T-cell (primary cell): ENCODE data around the gene ARID3A. TPM values are rescaled to one million over a fixed set of nuclear protein-coding genes. Genes with fewer than 3 reads are reported as not detected.

ENCODE experiments used
- ATAC-seq, 4 experiments: fragments of 200-7000 bp in 3 of 4; fragments of 150-1000 bp in 1 of 4; cut with Tn5 transposase; replicated peaks in 1 of 4; 1 replicate in 3 of 4; 2 replicates in 1 of 4; pipeline ENCODE4 v1.10.0; 2021; ENCODE audit warnings: moderate library complexity in 3 of 4, mild to moderate bottlenecking in 2 of 4, moderate number of reproducible peaks in 1 of 4
- CTCF ChIA-PET, 2 donors: fragments of 300-600 bp; sonication (Branson Sonifier 250); formaldehyde crosslinking; loops; one replicate each; lab custom pipeline; 2022; ENCODE audit warnings: antibody characterized with exemption in 2 of 2; lab: Charles Lee
- POLR2A ChIA-PET, 2 donors: fragments of 300-600 bp; sonication (Branson Sonifier 250); formaldehyde crosslinking; loops; one replicate each; lab custom pipeline; 2022; ENCODE audit warnings: antibody characterized with exemption in 2 of 2; lab: Charles Lee
- DNase-seq, 35 experiments: peaks; one replicate each; pipeline versions ENCODE4 v3.0.0 to v3.0.0-alpha.2; 2013 to 2023
- H3K27ac ChIP-seq: one replicate; pipeline ENCODE4 v1.5.1; 2013; ENCODE audit warnings: low read length
- H3K27me3 ChIP-seq, 2 experiments: replicated peaks in 1 of 2; 1 replicate in 1 of 2; 2 replicates in 1 of 2; pipeline versions ENCODE4 v1.6.1 to v1.7.0; 2013; ENCODE audit warnings: low read length in 1 of 2, mixed read lengths in 1 of 2; ENCODE audit not compliant: control insufficient read depth in 2 of 2, insufficient read depth in 2 of 2; ENCODE audit errors: extremely low read depth in 1 of 2
- H3K36me3 ChIP-seq, 2 donors: 1 replicate in 1 of 2; 2 replicates in 1 of 2; pipeline versions ENCODE4 v1.6.1 to v1.7.0; 2013; ENCODE audit warnings: low read length in 1 of 2; ENCODE audit not compliant: control insufficient read depth in 2 of 2, insufficient read depth in 1 of 2; ENCODE audit errors: extremely low read depth in 1 of 2
- H3K4me1 ChIP-seq, 2 experiments: 1 replicate in 1 of 2; 2 replicates in 1 of 2; pipeline versions ENCODE4 v1.6.1 to v1.7.0; 2013; ENCODE audit warnings: low read length in 2 of 2, mixed read lengths in 1 of 2; ENCODE audit not compliant: insufficient read depth in 2 of 2, control insufficient read depth in 1 of 2; ENCODE audit errors: extremely low read depth in 1 of 2
- H3K4me3 ChIP-seq, 2 donors: 1 replicate in 1 of 2; 2 replicates in 1 of 2; pipeline versions ENCODE4 v1.5.1 to v1.7.0; 2013; ENCODE audit warnings: mild to moderate bottlenecking in 2 of 2, low read length in 1 of 2, moderate library complexity in 1 of 2; ENCODE audit not compliant: control insufficient read depth in 1 of 2; ENCODE audit errors: extremely low read depth in 1 of 2
- H3K9me3 ChIP-seq: 2 replicates; pipeline ENCODE4 v1.7.0; 2013
- H3K27ac Mint-ChIP-seq, 2 donors: one replicate each; pipeline ENCODE4 v1.8.0; 2020 to 2021; ENCODE audit warnings: mild to moderate bottlenecking in 2 of 2, mixed read lengths in 2 of 2
- H3K27me3 Mint-ChIP-seq, 2 donors: one replicate each; pipeline ENCODE4 v1.8.0; 2021 to 2022; ENCODE audit warnings: mixed read lengths in 2 of 2
- H3K36me3 Mint-ChIP-seq: one replicate; pipeline ENCODE4 v1.8.0; 2021; ENCODE audit warnings: mixed read lengths
- H3K4me1 Mint-ChIP-seq, 3 donors: one replicate each; pipeline ENCODE4 v1.8.0; 2020 to 2022; ENCODE audit warnings: mixed read lengths in 3 of 3, mild to moderate bottlenecking in 1 of 3
- H3K4me3 Mint-ChIP-seq, 3 donors: one replicate each; pipeline ENCODE4 v1.8.0; 2020 to 2022; ENCODE audit warnings: mild to moderate bottlenecking in 3 of 3, mixed read lengths in 3 of 3, moderate library complexity in 3 of 3
- H3K9me3 Mint-ChIP-seq, 3 donors: one replicate each; pipeline ENCODE4 v1.8.0; 2020 to 2022; ENCODE audit warnings: mixed read lengths in 3 of 3
- WGBS: methylation state at CpG from one replicate; pipeline ENCODE4 v1.1.5; 2013; ENCODE audit warnings: missing lambda C conversion rate; ENCODE audit not compliant: insufficient coverage; 5-methylcytosine and 5-hydroxymethylcytosine counted together
- total RNA-seq, 35 experiments: library from RNA in 6 of 35; stranded (reverse) in 6 of 35; fragments of 120-200 nt in 1 of 35; gene quantifications; one replicate each; pipeline versions ENCODE4 v1.2.1 to v1.2.4 and lab custom pipeline; 2013 to 2026

The ARID3A gene
- total RNA-seq, 5 donors from 2014 or later (not counting 1 experiment from before 2014, with no cell fraction given): 9.8 to 13.2 (median 12.0) TPM

GRCh38 chr19:972281-972680 is 46.4 kb downstream of the ARID3A start:
- no peak for ATAC-seq
- WGBS: no CpG with 5 or more reads among the region's 6 CpGs

GRCh38 chr19:973726-974563 is 48.1 kb downstream of the ARID3A start:
- Mint-ChIP-seq H3K27me3 (no peaks in the 10 kb centered on the region), H3K9me3 (peaks cover 0 to 5% (median 0%) of the 10 kb centered on the region in 3 donors), H3K4me1 (no peaks in the 10 kb centered on the region), H3K27ac (no peak overlapping the region), H3K36me3 (peaks cover 13% of the 10 kb centered on the region), H3K4me3 (no peak overlapping the region)
- no peaks in the 10 kb centered on the region for H3K9me3 ChIP-seq
- H3K36me3 ChIP-seq: peaks cover 7 to 8% of the 10 kb centered on the region in 2 donors
- 91% methylated on average over 13 of the region's 29 CpGs for WGBS
- no peak for DNase-seq
- CTCF ChIA-PET: no interaction called here
- H3K4me1 ChIP-seq: no peaks in the 10 kb centered on the region
- H3K27me3 ChIP-seq: no peaks in the 10 kb centered on the region
- H3K27ac ChIP-seq: no peak overlapping the region
- POLR2A ChIA-PET: no interaction called here
- H3K4me3 ChIP-seq: no peak overlapping the region
- no peak for ATAC-seq

More at GRCh38 chr19:972281-972680, 46.4 kb downstream of the ARID3A start:
- H3K9me3 Mint-ChIP-seq: peaks cover 0 to 5% (median 0%) of the 10 kb centered on the region in 3 donors
- no peaks in the 10 kb centered on the region for H3K4me1 Mint-ChIP-seq
- ChIA-PET POLR2A (no interaction called here), CTCF (interaction anchor here in 1 of 2 donors (0.6 to 0.7 kb wide), 4 partner anchors 16 to 829 kb away, joined by 3 to 4 read pairs (median 4); no protein-coding TSS in a partner anchor)
- Histone ChIP-seq H3K9me3 (no peaks in the 10 kb centered on the region), H3K4me3 (no peak overlapping the region), H3K27me3 (no peaks in the 10 kb centered on the region), H3K27ac (no peak overlapping the region), H3K36me3 (peaks cover 14% of the 10 kb centered on the region in 2 donors), H3K4me1 (no peaks in the 10 kb centered on the region)
- DNase-seq: no peak
- H3K4me3 Mint-ChIP-seq: no peak overlapping the region
- H3K27ac Mint-ChIP-seq: no peak overlapping the region
- H3K27me3 Mint-ChIP-seq: no peaks in the 10 kb centered on the region
- H3K36me3 Mint-ChIP-seq: peaks cover 19% of the 10 kb centered on the region

- 89% methylated on average over 34 of the region's 37 CpGs for WGBS
- Histone ChIP-seq H3K27ac (no peak overlapping the region), H3K9me3 (no peaks in the 10 kb centered on the region), H3K27me3 (peaks cover 0 to 5% of the 10 kb centered on the region in 2 experiments), H3K4me1 (no peaks in the 10 kb centered on the region), H3K4me3 (no peak overlapping the region), H3K36me3 (peaks cover 4 to 8% of the 10 kb centered on the region in 2 donors)
- H3K4me3 Mint-ChIP-seq: no peak overlapping the region
- CTCF ChIA-PET: no interaction called here
- no peaks in the 10 kb centered on the region for H3K27me3 Mint-ChIP-seq
- peaks cover 0 to 5% (median 0%) of the 10 kb centered on the region in 3 donors for H3K9me3 Mint-ChIP-seq
- ATAC-seq (no peak), DNase-seq (no peak)
- no peak overlapping the region for H3K27ac Mint-ChIP-seq
- POLR2A ChIA-PET: no interaction called here
- peaks cover 13% of the 10 kb centered on the region for H3K36me3 Mint-ChIP-seq
- no peaks in the 10 kb centered on the region for H3K4me1 Mint-ChIP-seq
These were observed 48.9 kb downstream of the ARID3A start for GRCh38 chr19:974564-975257.

GRCh38 chr19:976476-976875 is 50.6 kb downstream of the ARID3A start:
- peaks cover 0 to 5% of the 10 kb centered on the region in 2 experiments for H3K27me3 ChIP-seq
- POLR2A ChIA-PET: interaction anchor here in 1 of 2 donors (0.6 kb wide), 1 partner anchor 11 kb away, joined by 4 read pairs; no protein-coding TSS in a partner anchor
- H3K27ac Mint-ChIP-seq: no peak overlapping the region

GRCh38 chr19:977058-977464 is 51.2 kb downstream of the ARID3A start:
- WGBS: 93% methylated on average over 10 of the region's 24 CpGs

More at GRCh38 chr19:976476-976875, 50.6 kb downstream of the ARID3A start:
- DNase-seq (no peak), ATAC-seq (no peak)
- Mint-ChIP-seq H3K4me1 (no peaks in the 10 kb centered on the region), H3K9me3 (no peaks in the 10 kb centered on the region), H3K27me3 (no peaks in the 10 kb centered on the region), H3K4me3 (no peak overlapping the region), H3K36me3 (peaks cover 5% of the 10 kb centered on the region)
- 100% methylated on average over 5 of the region's 10 CpGs for WGBS
- Histone ChIP-seq H3K4me3 (no peak overlapping the region), H3K36me3 (peaks cover 0 to under 1% of the 10 kb centered on the region in 2 donors), H3K4me1 (no peaks in the 10 kb centered on the region), H3K9me3 (no peaks in the 10 kb centered on the region), H3K27ac (no peak overlapping the region)
- CTCF ChIA-PET: no interaction called here

GRCh38 chr19:979318-979741 is 53.5 kb downstream of the ARID3A start:
- Histone ChIP-seq H3K4me3 (no peak overlapping the region), H3K4me1 (peaks cover 5 to 18% of the 10 kb centered on the region in 2 experiments), H3K27me3 (peaks cover 0 to 5% of the 10 kb centered on the region in 2 experiments), H3K9me3 (no peaks in the 10 kb centered on the region), H3K36me3 (no peaks in the 10 kb centered on the region), H3K27ac (no peak overlapping the region)
- POLR2A ChIA-PET: no interaction called here
- CTCF ChIA-PET: no interaction called here
- no peaks in the 10 kb centered on the region for H3K27me3 Mint-ChIP-seq
- DNase-seq (no peak), ATAC-seq (no peak)
- 77% methylated on average over 9 of the region's 19 CpGs for WGBS
- H3K27ac Mint-ChIP-seq: no peak overlapping the region
- no peaks in the 10 kb centered on the region for H3K36me3 Mint-ChIP-seq
- H3K4me3 Mint-ChIP-seq: no peak overlapping the region
- peaks cover 3 to 7% (median 6%) of the 10 kb centered on the region in 3 donors for H3K4me1 Mint-ChIP-seq
- no peaks in the 10 kb centered on the region for H3K9me3 Mint-ChIP-seq

More at GRCh38 chr19:977058-977464, 51.2 kb downstream of the ARID3A start:
- DNase-seq (no peak), ATAC-seq (no peak)
- Mint-ChIP-seq H3K4me3 (no peak overlapping the region), H3K27ac (no peak overlapping the region), H3K4me1 (no peaks in the 10 kb centered on the region), H3K9me3 (no peaks in the 10 kb centered on the region), H3K27me3 (no peaks in the 10 kb centered on the region), H3K36me3 (peaks cover 5% of the 10 kb centered on the region)
- Histone ChIP-seq H3K27me3 (peaks cover 0 to 5% of the 10 kb centered on the region in 2 experiments), H3K4me1 (no peaks in the 10 kb centered on the region), H3K4me3 (no peak overlapping the region), H3K36me3 (no peaks in the 10 kb centered on the region), H3K9me3 (no peaks in the 10 kb centered on the region), H3K27ac (no peak overlapping the region)
- POLR2A ChIA-PET: no interaction called here
- CTCF ChIA-PET: no interaction called here
